Heart left ventricle (tissue), 13 donors: Measurements from ENCODE around the gene CTSW.

ENCODE experiments used
- CTCF ChIP-seq, 12 donors: fragments of 200-600 bp; sonication (generic) in 4 of 12; IDR thresholded peaks; one replicate each; pipeline versions ENCODE4 v1.5.0 to v1.8.0; 2018 to 2022; ENCODE audit warnings: antibody characterized with exemption in 12 of 12, mild to moderate bottlenecking in 5 of 12
- POLR2A ChIP-seq, 2 donors: fragments of 450-650 bp; IDR thresholded peaks; one replicate each; pipeline ENCODE4 v1.6.1; 2017; ENCODE audit warnings: antibody characterized with exemption in 2 of 2, mild to moderate bottlenecking in 2 of 2, moderate library complexity in 2 of 2
- donor health status: ischemic (EF 13 %, LVEDD 7.1; RV severe dilation, severe dysfunction).
- donor health status: DM: no; HTN: yes; CAD: no.
- donor health status: DM: no; HTN: no; CAD: no.
- donor health status: ischemic (EF 25% LVEDD 6.9; RV normal size, moderate dysfunction).
- donor health status: ischemic (EF 25% LVEDD 5.7; RV mildly dilated, moderate dysfunction).
- donor health status: ischemic (EF 35%, LVEDD 5.7; RV mildly dilated, moderate dysfunction).
- donor health status: nonischemic (EF 11% LVEDD 7.7; RV severe dilation, severe dysfunction).
- donor health status: DM: yes; HTN: yes; CAD: no.
- donor health status: PGD.
- donor health status: ischemic (EF 29% LVEDD 5.4; RV normal size, mild dysfunction).
- donor health status: nonischemic (EF 23%, LVEDD 6.1; RV moderate dilation, normal function).

GRCh38 chr11:65868907-65869306 lies 10.7 kb upstream of the CTSW start:
- TF ChIP-seq CTCF (IDR thresholded peaks at IDR 0.05) (no peak), POLR2A (IDR thresholded peaks at IDR 0.05) (no peak)
